GM12878 (cell line): ENCODE measurements around the gene ATP1B2. TPM values are rescaled to one million over a fixed set of nuclear protein-coding genes. Genes with fewer than 3 reads are reported as not detected.

Experiments used
- ATAC-seq: fragments of 200-7000 bp; cut with Tn5 transposase; 3 replicates; pipeline ENCODE4 v1.9.1; 2020; ENCODE audit warnings: mild to moderate bottlenecking, moderate library complexity
- BruUV-seq: library from RNA; stranded (reverse); fragments of 400-500 nt; replicated peaks from 2 replicates; lab custom pipeline; 2021; lab: Mats Ljungman, UMichigan
- CTCF ChIA-PET: fragments of 300-600 bp; sonication (Branson Sonifier 250); formaldehyde crosslinking; extraction: SDS; loops from one replicate; lab custom pipeline; 2021; ENCODE audit warnings: inconsistent platforms; lab: Yijun Ruan, JAX
- POLR2A ChIA-PET: fragments of 350-600 bp; formaldehyde crosslinking; extraction: SDS; loops from one replicate; lab custom pipeline; 2021; ENCODE audit warnings: inconsistent platforms; lab: Charles Lee
- RAD21 ChIA-PET: fragments of 300-600 bp; sonication (Branson Sonifier 250); formaldehyde crosslinking; loops from one replicate; lab custom pipeline; 2023; ENCODE audit warnings: antibody characterized with exemption; ENCODE audit not compliant: unreplicated experiment; lab: Charles Lee
- SMC1A ChIA-PET: fragments of 300-600 bp; sonication (Branson Sonifier 250); formaldehyde crosslinking; loops from one replicate; lab custom pipeline; 2023; ENCODE audit not compliant: unreplicated experiment, uncharacterized antibody; lab: Charles Lee
- DNase-seq: peaks from one replicate; pipeline ENCODE4 v3.0.0-alpha.2; 2011; ENCODE audit warnings: low read depth, low spot score
- FAIRE-seq: peaks from 3 replicates; lab custom pipeline; 2011; peaks lifted over from hg19 to GRCh38; lab: Jason Lieb, UNC
- H2AFZ ChIP-seq: 2 replicates; pipeline ENCODE4 v1.6.0; 2011; ENCODE audit warnings: low read depth, low read length, control low read depth; ENCODE audit not compliant: control insufficient read depth
- H3K27ac ChIP-seq: 2 replicates; pipeline ENCODE4 v1.5.1; 2011; ENCODE audit warnings: control low read depth; ENCODE audit not compliant: control insufficient read depth, insufficient read depth
- H3K27me3 ChIP-seq, 2 experiments: replicated peaks in 1 of 2; 2 replicates each; pipeline versions ENCODE4 v1.6.0 to v1.6.1; 2011; ENCODE audit warnings: low read length in 1 of 2; ENCODE audit not compliant: control insufficient read depth in 2 of 2, insufficient read depth in 2 of 2
- H3K36me3 ChIP-seq, 2 experiments: 2 replicates each; pipeline ENCODE4 v1.5.1; 2011; ENCODE audit warnings: low read length in 1 of 2; ENCODE audit not compliant: control insufficient read depth in 2 of 2, insufficient read depth in 2 of 2
- H3K4me1 ChIP-seq: 2 replicates; pipeline ENCODE4 v1.6.1; 2011; ENCODE audit warnings: mild to moderate bottlenecking, low read length, moderate library complexity, mixed read lengths; ENCODE audit not compliant: control insufficient read depth, insufficient read depth
- H3K4me2 ChIP-seq: 2 replicates; pipeline ENCODE4 v1.6.0; 2011; ENCODE audit warnings: control low read depth; ENCODE audit not compliant: control insufficient read depth, insufficient read depth
- H3K4me3 ChIP-seq: fragments of 200-600 bp; sonication (generic); 2 replicates; pipeline ENCODE4 v1.5.1; 2016
- H3K79me2 ChIP-seq: 2 replicates; pipeline ENCODE4 v1.6.0; 2011; ENCODE audit warnings: low read length; ENCODE audit not compliant: control insufficient read depth, insufficient read depth
- H3K9ac ChIP-seq: 2 replicates; pipeline ENCODE4 v1.8.0; 2011; ENCODE audit warnings: low read length, control low read depth, mixed read lengths; ENCODE audit not compliant: control insufficient read depth, insufficient read depth
- H3K9me3 ChIP-seq: replicated peaks from 3 replicates; pipeline ENCODE4 v1.5.1; 2011; ENCODE audit warnings: mild to moderate bottlenecking, low read length; ENCODE audit not compliant: control insufficient read depth, insufficient read depth
- H4K20me1 ChIP-seq: 2 replicates; pipeline ENCODE4 v1.6.0; 2011; ENCODE audit not compliant: control insufficient read depth, insufficient read depth
- CHD4 ChIP-seq: fragments of 200-600 bp; sonication (generic); IDR thresholded peaks from 2 replicates; pipeline ENCODE4 v1.6.1; 2016; ENCODE audit warnings: mild to moderate bottlenecking
- ELK1 ChIP-seq: IDR thresholded peaks from 2 replicates; pipeline ENCODE4 v1.6.1; 2012; ENCODE audit warnings: low read depth, low read length, improper control_type of control experiment
- EP300 ChIP-seq, 2 experiments: fragments of 150-350 bp in 1 of 2; IDR thresholded peaks; 2 replicates each; pipeline ENCODE4 v1.6.1; 2011 to 2012; ENCODE audit warnings: low read depth in 2 of 2, low read length in 2 of 2, borderline replicate concordance in 1 of 2, improper control_type of control experiment in 1 of 2, inconsistent platforms in 1 of 2; ENCODE audit not compliant: control insufficient read depth in 1 of 2
- PAX8 ChIP-seq: fragments of 450-650 bp; IDR thresholded peaks from 2 replicates; pipeline ENCODE4 v1.6.1; 2017; ENCODE audit warnings: mild to moderate bottlenecking, moderate library complexity
- SUPT20H ChIP-seq: IDR thresholded peaks from 2 replicates; pipeline ENCODE4 v1.6.1; 2011; ENCODE audit warnings: low read depth, mild to moderate bottlenecking, low read length, moderate library complexity, borderline replicate concordance; ENCODE audit not compliant: control insufficient read depth
- TCF12 ChIP-seq: IDR thresholded peaks from 2 replicates; pipeline ENCODE4 v1.6.1; 2011; ENCODE audit warnings: low read depth, mild to moderate bottlenecking, low read length
- USF1 ChIP-seq: IDR thresholded peaks from 2 replicates; pipeline ENCODE4 v1.6.1; 2011; ENCODE audit warnings: borderline replicate concordance, low read depth, mild to moderate bottlenecking, moderate library complexity, mixed read lengths, low read length; ENCODE audit not compliant: insufficient read depth; ENCODE audit errors: extremely low read length
- WRNIP1 ChIP-seq: IDR thresholded peaks from 2 replicates; pipeline ENCODE4 v1.6.1; 2011; ENCODE audit warnings: low read depth, low read length, improper control_type of control experiment, borderline replicate concordance
- ZNF622 ChIP-seq: fragments of 450-650 bp; IDR thresholded peaks from 2 replicates; pipeline ENCODE4 v1.6.1; 2017; ENCODE audit warnings: mild to moderate bottlenecking, inconsistent platforms
- WGBS: methylation state at CpG from one replicate; pipeline ENCODE4 v1.1.6; 2016; ENCODE audit warnings: low lambda C conversion rate; ENCODE audit not compliant: insufficient replicate concordance, insufficient coverage; ENCODE audit errors: missing lambda C conversion rate; 5-methylcytosine and 5-hydroxymethylcytosine counted together
- in situ Hi-C: fragments of 300-500 bp; cut with MboI; formaldehyde crosslinking; loops from 9 replicates; pipeline ENCODE4 v1.14.3; 2018; ENCODE audit warnings: mixed read lengths
- intact Hi-C: fragments of 100-400 bp; cut with micrococcal nuclease; formaldehyde crosslinking; loops from one replicate; pipeline ENCODE4 v1.14.2; 2022; ENCODE audit not compliant: unreplicated experiment
- polyA plus RNA-seq, 11 experiments: library from polyadenylated mRNA; depleted of rRNA in 4 of 11; unstranded in 6 of 11; stranded (reverse) in 5 of 11; fragments of >200 nt; fragmentation: Nextera tagmentation in 4 of 11; fragmentation: Illumina TruSeq in 1 of 11; extraction: Ambion mirVana in 4 of 11; extraction: Trizol in 1 of 11; gene quantifications; 1 replicate in 1 of 11; 2 replicates in 10 of 11; pipeline versions ENCODE4 v1.2.1 to v1.2.3, GENCODE V29; 2011 to 2016; ENCODE audit warnings: inconsistent platforms in 2 of 11, missing spikeins in 2 of 11, low read depth in 1 of 11
- total RNA-seq, 4 experiments: library from RNA; depleted of rRNA in 3 of 4; stranded (reverse); fragments of >200 nt in 3 of 4; fragmentation: Illumina TruSeq in 1 of 4; extraction: Trizol in 1 of 4; gene quantifications; 2 replicates each; pipeline versions ENCODE4 v1.2.1 to v1.2.3, GENCODE V29; 2013 to 2021
- TF ChIP-seq, protein P1 (sequence below): IDR thresholded peaks from 2 replicates; pipeline ENCODE4 v1.6.1; 2011; ENCODE audit warnings: borderline replicate concordance, low read depth, mild to moderate bottlenecking, moderate library complexity, low read length; ENCODE audit not compliant: insufficient read depth, poor library complexity, severe bottlenecking
- TF ChIP-seq, protein P2 (sequence below): IDR thresholded peaks from 2 replicates; pipeline ENCODE4 v1.6.1; 2011; ENCODE audit warnings: low read depth, mild to moderate bottlenecking, low read length, moderate library complexity, borderline replicate concordance; ENCODE audit errors: extremely low read depth

Gene ATP1B2
- total and polyA plus RNA-seq, 10 of the 15 experiments (the other 5 are each of a cell fraction or from before 2014, with no cell fraction given) = 0.03 to 0.29 (median 0.15) TPM; not detected in 3

DNA sequence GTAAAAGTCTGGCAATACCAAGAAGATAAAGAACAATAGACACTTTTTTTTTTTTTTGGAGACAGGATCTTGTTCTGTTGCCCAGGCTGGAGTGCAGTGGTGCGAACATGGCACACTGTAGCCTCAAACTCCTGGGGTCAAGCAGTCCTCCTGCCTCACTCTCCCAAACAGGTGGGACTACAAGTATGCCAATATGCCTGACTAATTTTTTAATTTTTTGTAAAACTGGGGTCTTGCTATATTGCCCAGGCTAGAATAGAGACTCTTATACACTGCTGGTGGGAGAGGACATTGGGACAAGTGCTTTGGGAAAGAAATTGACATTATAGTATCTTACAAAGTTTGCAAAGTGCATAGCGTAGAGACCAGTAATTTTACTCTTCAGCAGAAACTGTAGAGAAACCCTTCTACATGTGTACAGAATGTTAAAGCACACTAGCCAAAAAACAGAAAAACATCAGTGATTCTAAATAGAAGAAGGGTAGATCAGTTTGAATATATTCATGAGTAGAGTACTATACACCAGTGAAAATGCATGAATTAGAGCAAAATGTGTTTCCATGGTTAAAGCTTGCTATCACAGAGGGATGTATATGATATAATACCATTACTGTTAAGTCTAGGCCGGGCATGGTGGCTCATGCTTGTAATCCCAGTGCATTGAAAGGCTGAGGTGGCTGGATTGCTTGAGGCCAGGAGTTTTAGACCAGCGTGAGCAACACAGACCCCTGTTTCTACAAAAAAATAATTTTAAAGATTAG, 47.3 kb downstream of the ATP1B2 start:
- CTCF ChIA-PET = interaction anchor here (0.8 to 2.4 kb wide), 2 partner anchors 10 to 135 kb away, joined by 4 to 9 read pairs; partner anchors contain the start of genes TP53 and WRAP53
- TF ChIP-seq CHD4 (no peak), SUPT20H (no peak), USF1 (no peak), PAX8 (no peak), TCF12 (no peak), ELK1 (no peak), EP300 (IDR thresholded peaks at IDR 0.05; ENCODE audit: borderline replicate concordance in 1 of 2, control insufficient read depth in 1 of 2, low read depth in 2 of 2, low read length in 2 of 2) (no peak), ZNF622 (no peak), WRNIP1 (no peak)
- TF ChIP-seq, protein P1, sequence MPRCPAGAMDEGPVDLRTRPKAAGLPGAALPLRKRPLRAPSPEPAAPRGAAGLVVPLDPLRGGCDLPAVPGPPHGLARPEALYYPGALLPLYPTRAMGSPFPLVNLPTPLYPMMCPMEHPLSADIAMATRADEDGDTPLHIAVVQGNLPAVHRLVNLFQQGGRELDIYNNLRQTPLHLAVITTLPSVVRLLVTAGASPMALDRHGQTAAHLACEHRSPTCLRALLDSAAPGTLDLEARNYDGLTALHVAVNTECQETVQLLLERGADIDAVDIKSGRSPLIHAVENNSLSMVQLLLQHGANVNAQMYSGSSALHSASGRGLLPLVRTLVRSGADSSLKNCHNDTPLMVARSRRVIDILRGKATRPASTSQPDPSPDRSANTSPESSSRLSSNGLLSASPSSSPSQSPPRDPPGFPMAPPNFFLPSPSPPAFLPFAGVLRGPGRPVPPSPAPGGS = no peak
- TF ChIP-seq, protein P2, sequence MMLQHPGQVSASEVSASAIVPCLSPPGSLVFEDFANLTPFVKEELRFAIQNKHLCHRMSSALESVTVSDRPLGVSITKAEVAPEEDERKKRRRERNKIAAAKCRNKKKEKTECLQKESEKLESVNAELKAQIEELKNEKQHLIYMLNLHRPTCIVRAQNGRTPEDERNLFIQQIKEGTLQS = no peak
- H3K9ac ChIP-seq = no peak overlapping the region
- POLR2A ChIA-PET = no interaction called here
- H3K27ac ChIP-seq = no peak overlapping the region
- H4K20me1 ChIP-seq = no peaks in the 10 kb centered on the region
- in situ Hi-C loops = no loop called here
- no TSS peak for BruUV-seq
- H3K4me1 ChIP-seq = no peaks in the 10 kb centered on the region
- peaks cover 0 to 4% of the 10 kb centered on the region in 2 experiments; a peak in 3 of 4 replicates for H3K36me3 ChIP-seq
- ATAC-seq (no peak), DNase-seq (no peak), FAIRE-seq (no peak)
- H3K4me2 ChIP-seq = no peak overlapping the region
- no peak overlapping the region for H2AFZ ChIP-seq
- intact Hi-C loops = no loop called here
- SMC1A ChIA-PET = no interaction called here
- H3K4me3 ChIP-seq = no peak overlapping the region
- no peaks in the 10 kb centered on the region for H3K27me3 ChIP-seq
- H3K9me3 ChIP-seq = no peaks in the 10 kb centered on the region
- RAD21 ChIA-PET = no interaction called here
- H3K79me2 ChIP-seq = no peaks in the 10 kb centered on the region
- WGBS = 99% methylated on average over 4 of the region's 4 CpGs
